HCT116 (cell line): Measurements from ENCODE around the gene OR3A3. TPM values are rescaled to one million over a fixed set of nuclear protein-coding genes. Genes with fewer than 3 reads are reported as not detected.

ENCODE experiments used
- ATAC-seq: fragments of 200-7000 bp; cut with Tn5 transposase; 2 replicates; pipeline ENCODE4 v1.9.1; 2020; ENCODE audit warnings: mild to moderate bottlenecking, moderate library complexity
- BruUV-seq: library from RNA; stranded (reverse); fragments of 400-500 nt; replicated peaks from 2 replicates; lab custom pipeline; 2021; lab: Mats Ljungman, UMichigan
- CTCF ChIA-PET: fragments of 300-600 bp; sonication (Branson Sonifier 250); formaldehyde crosslinking; loops from one replicate; lab custom pipeline; 2021; ENCODE audit warnings: antibody characterized with exemption; lab: Charles Lee
- POLR2A ChIA-PET: fragments of 300-600, 350-600 bp; sonication (Branson Sonifier 250); formaldehyde crosslinking; loops from one replicate; lab custom pipeline; 2021; ENCODE audit warnings: antibody characterized with exemption; lab: Charles Lee
- RAD21 ChIA-PET, 2 experiments: fragments of 300-600 bp; sonication (Branson Sonifier 250); formaldehyde crosslinking; loops; one replicate each; lab custom pipeline; 2023; ENCODE audit warnings: low total read pairs in 2 of 2; ENCODE audit not compliant: uncharacterized antibody in 2 of 2, unreplicated experiment in 2 of 2, low non-redundant PET in 1 of 2; lab: Charles Lee
- DNase-seq: peaks from one replicate; pipeline ENCODE4 v3.0.0-alpha.2; 2010; ENCODE audit warnings: low read depth, low spot score
- H2AFZ ChIP-seq: fragments of 200-600 bp; shearing (Covaris generic), sonication (generic); 2 replicates; pipeline ENCODE4 v1.6.1; 2017; ENCODE audit warnings: low read depth, mixed run types, mixed read lengths, antibody characterized with exemption, low read length; ENCODE audit not compliant: poor library complexity, severe bottlenecking
- H3K27ac ChIP-seq: 2 replicates; pipeline ENCODE4 v1.5.1; 2012; ENCODE audit warnings: low read depth, low read length
- H3K27me3 ChIP-seq: fragments of 200-600 bp; sonication (generic); 2 replicates; pipeline ENCODE4 v1.6.1; 2016; ENCODE audit warnings: mixed run types, low read length, mixed read lengths; ENCODE audit not compliant: insufficient read depth
- H3K36me3 ChIP-seq, 2 experiments: fragments of 200-500 bp in 1 of 2; fragments of 200-600 bp in 1 of 2; sonication (Bioruptor generic) in 1 of 2; sonication (generic) in 1 of 2; 2 replicates each; pipeline versions ENCODE4 v1.5.1 to v1.6.1; 2014 to 2016; ENCODE audit warnings: low read length in 2 of 2, inconsistent platforms in 1 of 2, mixed read lengths in 1 of 2, mixed run types in 1 of 2; ENCODE audit not compliant: insufficient read depth in 2 of 2, control insufficient read depth in 1 of 2
- H3K4me1 ChIP-seq, 2 experiments: fragments of 200-600 bp in 1 of 2; sonication (generic) in 1 of 2; 2 replicates each; pipeline versions ENCODE4 v1.5.1 to v1.6.1; 2012 to 2017; ENCODE audit warnings: low read length in 2 of 2, inconsistent platforms in 1 of 2, mild to moderate bottlenecking in 1 of 2, mixed read lengths in 1 of 2, mixed run types in 1 of 2, moderate library complexity in 1 of 2; ENCODE audit not compliant: insufficient read depth in 2 of 2, control insufficient read depth in 1 of 2
- H3K4me2 ChIP-seq: fragments of 200-600 bp; sonication (generic); 2 replicates; pipeline ENCODE4 v1.6.1; 2017; ENCODE audit warnings: mixed run types, low read length, mixed read lengths
- H3K4me3 ChIP-seq, 2 experiments: fragments of 200-600 bp in 1 of 2; sonication (generic) in 1 of 2; replicated peaks in 1 of 2; 2 replicates each; pipeline ENCODE4 v1.5.1; 2011 to 2016; ENCODE audit warnings: low read length in 2 of 2, control low read depth in 1 of 2, low read depth in 1 of 2, mild to moderate bottlenecking in 1 of 2, mixed read lengths in 1 of 2, mixed run types in 1 of 2
- H3K79me2 ChIP-seq: fragments of 200-600 bp; sonication (generic); 2 replicates; pipeline ENCODE4 v1.6.1; 2017; ENCODE audit warnings: mild to moderate bottlenecking, mixed run types, low read length, moderate library complexity, mixed read lengths; ENCODE audit not compliant: insufficient read depth
- H3K9ac ChIP-seq: fragments of 200-600 bp; sonication (generic); 2 replicates; pipeline ENCODE4 v1.6.1; 2016; ENCODE audit warnings: low read length, mixed read lengths
- H3K9me2 ChIP-seq: fragments of 200-600 bp; sonication (generic), shearing (Covaris generic); 2 replicates; pipeline ENCODE4 v1.6.1; 2017; ENCODE audit warnings: mixed run types, mild to moderate bottlenecking, moderate library complexity; ENCODE audit not compliant: insufficient read depth
- H3K9me3 ChIP-seq, 2 experiments: fragments of 200-500 bp in 1 of 2; fragments of 200-600 bp in 1 of 2; sonication (Bioruptor generic) in 1 of 2; sonication (generic) in 1 of 2; 2 replicates each; pipeline ENCODE4 v1.6.1; 2014 to 2017; ENCODE audit warnings: low read length in 2 of 2, mixed read lengths in 2 of 2, inconsistent platforms in 1 of 2, low read depth in 1 of 2, mild to moderate bottlenecking in 1 of 2, mixed run types in 1 of 2, moderate library complexity in 1 of 2; ENCODE audit not compliant: control insufficient read depth in 1 of 2, insufficient read depth in 1 of 2
- H4K20me1 ChIP-seq: fragments of 200-600 bp; sonication (generic), shearing (Covaris generic); 2 replicates; pipeline ENCODE4 v1.6.1; 2017; ENCODE audit warnings: mixed run types, mild to moderate bottlenecking, moderate library complexity; ENCODE audit not compliant: insufficient read depth
- ATF3 ChIP-seq: IDR thresholded peaks from 2 replicates; pipeline ENCODE4 v1.6.1; 2012
- CEBPB ChIP-seq: IDR thresholded peaks from 2 replicates; pipeline ENCODE4 v1.6.1; 2012; ENCODE audit warnings: low read depth
- ELF1 ChIP-seq: IDR thresholded peaks from 2 replicates; pipeline ENCODE4 v1.6.1; 2012; ENCODE audit warnings: low read depth, borderline replicate concordance
- POLR2A ChIP-seq: IDR thresholded peaks from 2 replicates; pipeline ENCODE4 v1.7.0; 2011; ENCODE audit warnings: borderline replicate concordance; ENCODE audit not compliant: insufficient read depth, insufficient read length; ENCODE audit errors: extremely low read depth
- POLR2AphosphoS5 ChIP-seq: IDR thresholded peaks from 2 replicates; pipeline ENCODE4 v1.6.1; 2011; ENCODE audit warnings: mild to moderate bottlenecking, low read depth, low read length, moderate library complexity
- RAD21 ChIP-seq: IDR thresholded peaks from 2 replicates; pipeline ENCODE4 v1.6.1; 2012; ENCODE audit warnings: low read depth, mild to moderate bottlenecking
- REST ChIP-seq: IDR thresholded peaks from 2 replicates; pipeline ENCODE4 v1.6.1; 2012; ENCODE audit warnings: low read depth
- SRF ChIP-seq: IDR thresholded peaks from 2 replicates; pipeline ENCODE4 v1.6.1; 2012; ENCODE audit warnings: low read depth
- YY1 ChIP-seq: IDR thresholded peaks from 2 replicates; pipeline ENCODE4 v1.6.1; 2011; ENCODE audit warnings: low read length, low read depth, moderate library complexity, mild to moderate bottlenecking; ENCODE audit not compliant: insufficient replicate concordance; ENCODE audit errors: extremely low read depth
- intact Hi-C: fragments of 100-400 bp; cut with micrococcal nuclease; formaldehyde crosslinking; loops from 2 replicates; pipeline ENCODE4 v1.10.0; 2022
- total RNA-seq: library from RNA; stranded (reverse); gene quantifications from one replicate; pipeline ENCODE4 v1.2.1, GENCODE V29; 2021; ENCODE audit not compliant: unreplicated experiment
- TF ChIP-seq, protein P1 (sequence below), 3 experiments: fragments of 200-600 bp in 1 of 3; sonication (generic) in 1 of 3; IDR thresholded peaks in 2 of 3; conservative IDR thresholded peaks in 1 of 3; 2 replicates each; pipeline ENCODE4 v1.5.1; 2012 to 2017; ENCODE audit warnings: low read depth in 2 of 3, low read length in 2 of 3, antibody characterized with exemption in 1 of 3, borderline replicate concordance in 1 of 3, control low read depth in 1 of 3, mild to moderate bottlenecking in 1 of 3, mixed read lengths in 1 of 3, mixed run types in 1 of 3, moderate library complexity in 1 of 3; ENCODE audit not compliant: insufficient read depth in 1 of 3

Gene OR3A3
- total RNA-seq, 1 experiment from 2014 or later, result not detected

GRCh38 chr17:3471599-3471998 is 60.4 kb downstream of the OR3A3 start, which contains the start of gene SPATA22:
Gene SPATA22 (minus strand): TSS chr17:3471819. CDS start chr17:3469325, 2,494 bp downstream.
- Histone ChIP-seq H3K79me2 (no peaks in the 10 kb centered on the region), H2AFZ (no peak within 1 kb of the TSS), H3K4me1 (no peaks in the 10 kb centered on the region), H3K9me3 (no peaks in the 10 kb centered on the region), H3K27ac (no peak within 1 kb of the TSS), H3K27me3 (0 out of 2 replicates have a peak, but pooled peaks cover 5% of the 10 kb centered on the region), H3K4me2 (no peak within 1 kb of the TSS), H3K9me2 (no peaks in the 10 kb centered on the region), H4K20me1 (no peaks in the 10 kb centered on the region), H3K36me3 (no peaks in the 10 kb centered on the region), H3K4me3 (no peak within 1 kb of the TSS), H3K9ac (no peak within 1 kb of the TSS)
- intact Hi-C loops, result no loop called here
- ATAC-seq, result no peak
- CTCF ChIA-PET, result no interaction called here
- no TSS peak for BruUV-seq
- DNase-seq, result no peak
- TF ChIP-seq CEBPB, result no peak
- TF ChIP-seq ATF3, result no peak
- TF ChIP-seq POLR2AphosphoS5, result no peak
- TF ChIP-seq, protein P1, sequence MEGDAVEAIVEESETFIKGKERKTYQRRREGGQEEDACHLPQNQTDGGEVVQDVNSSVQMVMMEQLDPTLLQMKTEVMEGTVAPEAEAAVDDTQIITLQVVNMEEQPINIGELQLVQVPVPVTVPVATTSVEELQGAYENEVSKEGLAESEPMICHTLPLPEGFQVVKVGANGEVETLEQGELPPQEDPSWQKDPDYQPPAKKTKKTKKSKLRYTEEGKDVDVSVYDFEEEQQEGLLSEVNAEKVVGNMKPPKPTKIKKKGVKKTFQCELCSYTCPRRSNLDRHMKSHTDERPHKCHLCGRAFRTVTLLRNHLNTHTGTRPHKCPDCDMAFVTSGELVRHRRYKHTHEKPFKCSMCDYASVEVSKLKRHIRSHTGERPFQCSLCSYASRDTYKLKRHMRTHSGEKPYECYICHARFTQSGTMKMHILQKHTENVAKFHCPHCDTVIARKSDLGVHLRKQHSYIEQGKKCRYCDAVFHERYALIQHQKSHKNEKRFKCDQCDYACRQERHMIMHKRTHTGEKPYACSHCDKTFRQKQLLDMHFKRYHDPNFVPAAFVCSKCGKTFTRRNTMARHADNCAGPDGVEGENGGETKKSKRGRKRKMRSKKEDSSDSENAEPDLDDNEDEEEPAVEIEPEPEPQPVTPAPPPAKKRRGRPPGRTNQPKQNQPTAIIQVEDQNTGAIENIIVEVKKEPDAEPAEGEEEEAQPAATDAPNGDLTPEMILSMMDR (IDR thresholded peaks at IDR 0.05 in 2 of 3, conservative IDR thresholded peaks at IDR 0.05 in 1 of 3; ENCODE audit: borderline replicate concordance in 1 of 3, insufficient read depth in 1 of 3, low read depth in 2 of 3, low read length in 2 of 3), result no peak
- TF ChIP-seq YY1, result no peak
- no peak for TF ChIP-seq REST
- no peak for TF ChIP-seq POLR2A
- TF ChIP-seq SRF, result no peak
- no peak for TF ChIP-seq RAD21
- no peak for TF ChIP-seq ELF1
- TF ChIP-seq, all 23 proteins: peak for 0
- RAD21 ChIA-PET, result no interaction called here
- POLR2A ChIA-PET, result no interaction called here
